Fibroblast of gingiva (primary cell): ENCODE data around the gene DHRS4.
"Not testable (repeated sequence)": the region's sequence is repeated elsewhere in the genome, so short reads cannot be mapped to it uniquely, and the experiment has no call there.

Source experiments
- DNase-seq: peaks from one replicate; pipeline ENCODE4 v3.0.0-alpha.2; 2011; ENCODE audit warnings: low read depth

DHRS4 gene

GRCh38 chr14:23941230-23941629 lies 12.3 kb upstream of the DHRS4 start:
- no peak for DNase-seq

- no peak for DNase-seq
Observed at GRCh38 chr14:23941669-23942068, 11.9 kb upstream of the DHRS4 start.

DNA sequence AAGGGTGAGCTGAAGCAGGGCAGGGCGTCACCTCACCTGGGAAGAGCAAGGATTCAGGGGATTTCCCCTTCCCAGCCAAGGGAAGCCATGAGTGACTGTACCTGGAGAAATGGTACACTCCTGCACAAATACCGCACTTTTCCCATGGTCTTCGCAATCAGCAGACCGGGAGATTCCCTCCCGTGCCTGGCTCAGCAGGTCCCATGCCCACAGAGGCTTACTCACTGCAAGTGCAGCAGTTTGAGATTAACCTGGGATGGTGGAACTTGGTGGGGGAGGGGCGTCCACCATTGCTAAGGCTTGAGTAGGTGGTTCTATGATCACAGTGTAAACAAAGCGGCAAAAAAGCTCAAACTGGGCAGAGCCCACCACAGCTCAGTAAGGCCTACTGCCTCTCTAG lies 11.0 kb upstream of the DHRS4 start:
- no peak for DNase-seq

DNA sequence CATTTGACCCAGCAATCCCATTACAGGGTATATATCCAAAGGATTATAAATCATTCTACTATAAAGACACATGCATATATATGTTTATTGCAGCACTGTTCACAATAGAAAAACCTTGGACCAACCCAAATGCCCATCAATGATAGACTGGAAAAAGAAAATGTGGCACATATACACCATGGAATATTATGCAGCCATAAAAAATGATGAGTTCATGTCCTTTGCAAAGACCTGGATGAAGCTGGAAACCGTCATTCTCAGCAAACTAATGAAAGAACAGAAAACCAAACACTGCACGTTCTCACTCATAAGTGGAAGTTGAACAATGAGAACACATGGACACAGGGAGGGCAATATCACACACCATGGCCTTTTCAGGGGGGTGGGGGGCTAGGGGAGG lies 4.5 kb upstream of the DHRS4 start:
- not testable (repeated sequence) for DNase-seq

GRCh38 chr14:23950411-23951135 lies 3.0 kb upstream of the DHRS4 start:
- no peak for DNase-seq

DNA sequence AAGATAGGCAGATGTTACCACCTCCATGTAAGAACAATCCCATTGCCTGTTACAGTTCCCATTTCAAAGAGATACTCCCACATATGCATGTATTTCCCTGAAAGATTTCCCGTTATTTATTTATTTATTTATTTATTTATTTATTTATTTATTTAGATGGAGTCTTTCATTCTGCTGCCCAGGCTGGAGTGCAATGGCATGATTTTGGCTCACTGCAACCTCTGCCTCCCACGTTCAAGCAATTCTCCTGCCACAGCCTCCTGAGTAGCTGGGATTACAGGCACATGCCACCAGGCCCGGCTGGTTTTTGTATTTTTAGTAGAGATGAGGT lies 2.5 kb upstream of the DHRS4 start:
- not testable (repeated sequence) for DNase-seq

- no peak for DNase-seq
Observed at GRCh38 chr14:23951590-23952201, 1.9 kb upstream of the DHRS4 start.

GRCh38 chr14:23953116-23953463 lies 480 bp upstream of the DHRS4 start:
- DNase-seq: not testable (repeated sequence)

- DNase-seq: not testable (repeated sequence)
Observed at GRCh38 chr14:23954279-23954614, 677 bp downstream of the DHRS4 start.

DNA sequence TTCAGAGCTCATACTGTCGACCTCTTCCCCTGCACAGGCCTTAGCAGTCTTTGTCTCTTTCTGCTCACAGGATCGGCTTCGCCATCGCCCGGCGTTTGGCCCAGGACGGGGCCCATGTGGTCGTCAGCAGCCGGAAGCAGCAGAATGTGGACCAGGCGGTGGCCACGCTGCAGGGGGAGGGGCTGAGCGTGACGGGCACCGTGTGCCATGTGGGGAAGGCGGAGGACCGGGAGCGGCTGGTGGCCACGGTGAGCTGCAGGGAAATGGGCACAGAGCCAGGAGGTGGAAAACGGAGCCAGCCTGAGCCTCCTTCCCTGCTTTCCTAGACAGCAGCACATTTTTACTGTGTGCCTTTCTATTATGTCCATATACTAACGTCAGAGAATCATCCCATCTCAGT lies 1.4 kb downstream of the DHRS4 start:
- DNase-seq: peak; percentile 30

DNA sequence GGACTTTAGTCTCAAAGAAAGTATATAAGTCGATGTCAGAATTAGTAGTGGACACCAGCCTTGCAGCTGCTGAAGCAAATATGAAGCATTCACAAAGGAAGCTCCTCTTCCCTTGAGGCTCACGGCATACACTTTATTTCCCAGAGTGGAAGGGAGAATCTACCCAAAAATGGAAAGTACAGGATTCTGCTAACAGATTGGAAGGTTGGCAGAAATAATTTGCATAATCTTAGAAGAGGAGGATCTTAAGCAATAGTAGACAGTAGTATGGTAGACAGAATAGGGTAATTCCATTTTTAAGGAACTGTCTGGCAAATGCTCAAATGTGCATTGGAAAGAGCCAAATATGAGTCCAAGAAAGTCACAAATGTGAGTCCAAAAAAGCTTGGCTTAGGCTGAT lies 2.2 kb downstream of the DHRS4 start:
- not testable (repeated sequence) for DNase-seq

DNA sequence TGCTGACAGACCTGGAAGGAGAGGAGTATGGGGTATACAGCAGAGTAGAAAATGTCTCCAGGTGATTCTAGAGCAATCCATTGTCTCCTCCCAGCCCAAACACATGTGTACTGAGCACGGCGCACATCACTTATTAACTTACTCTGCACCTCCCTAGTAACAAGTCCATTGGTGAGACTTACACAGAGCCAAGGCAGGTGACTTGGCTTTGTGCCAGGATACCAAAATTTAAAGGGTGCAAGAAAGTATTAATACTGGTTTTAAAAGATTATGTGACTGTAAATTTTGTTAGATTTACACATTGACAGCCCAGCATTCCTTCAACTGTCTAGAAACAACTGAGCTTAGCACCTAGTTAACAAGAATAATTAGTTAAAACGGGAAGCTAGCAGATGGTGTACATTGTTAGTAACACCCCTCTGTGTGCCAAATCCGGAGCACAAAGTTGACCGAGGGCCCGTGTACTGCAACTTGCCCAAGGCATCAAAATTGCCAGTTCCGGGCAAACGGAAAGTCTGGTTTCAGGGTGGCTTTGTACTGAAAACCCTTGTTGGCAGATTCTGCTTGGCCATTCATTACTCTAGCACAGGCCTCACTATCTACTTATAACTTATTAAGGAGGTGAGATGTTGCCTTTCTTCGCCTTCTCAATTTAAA lies 4.5 kb downstream of the DHRS4 start:
- not testable (repeated sequence) for DNase-seq

- not testable (repeated sequence) for DNase-seq
Observed at GRCh38 chr14:23960899-23961298, 7.3 kb downstream of the DHRS4 start.

DNA sequence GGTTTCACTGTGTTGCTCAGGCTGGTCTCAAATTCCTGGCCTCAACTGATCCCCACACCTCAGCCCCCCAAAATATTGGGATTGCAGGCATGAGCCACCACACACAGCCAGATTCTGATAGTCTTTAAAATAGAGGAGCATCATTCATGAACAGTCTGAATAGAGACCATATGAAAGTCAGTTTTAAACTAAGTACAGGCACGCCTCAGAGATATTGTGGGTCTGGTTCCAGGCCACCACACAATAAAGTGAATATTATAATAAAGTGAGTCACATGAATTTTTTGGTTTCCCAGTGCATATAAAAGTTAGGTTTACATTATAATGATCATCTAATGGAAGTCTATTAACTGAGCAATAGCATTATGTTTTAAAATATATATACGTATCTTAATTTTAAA lies 8.1 kb downstream of the DHRS4 start:
- not testable (repeated sequence) for DNase-seq

DNA sequence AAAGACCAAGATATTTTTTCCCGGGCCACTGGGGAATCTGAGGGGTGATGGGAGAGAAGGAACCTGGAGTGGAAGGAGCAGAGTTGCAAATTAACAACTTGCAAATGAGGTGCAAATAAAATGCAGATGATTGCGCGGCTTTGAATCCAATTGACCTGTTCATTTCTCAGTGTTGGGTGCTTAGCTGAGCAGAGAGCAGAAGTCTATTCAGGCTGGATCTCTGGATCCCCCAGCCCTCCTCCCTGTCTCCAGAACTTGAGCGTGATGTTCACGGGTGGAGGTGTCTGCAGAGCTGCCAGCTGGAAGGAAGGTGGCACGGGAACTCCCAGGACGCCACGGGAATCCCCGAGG lies 15.5 kb downstream of the DHRS4 start:
- not testable (repeated sequence) for DNase-seq

DNA sequence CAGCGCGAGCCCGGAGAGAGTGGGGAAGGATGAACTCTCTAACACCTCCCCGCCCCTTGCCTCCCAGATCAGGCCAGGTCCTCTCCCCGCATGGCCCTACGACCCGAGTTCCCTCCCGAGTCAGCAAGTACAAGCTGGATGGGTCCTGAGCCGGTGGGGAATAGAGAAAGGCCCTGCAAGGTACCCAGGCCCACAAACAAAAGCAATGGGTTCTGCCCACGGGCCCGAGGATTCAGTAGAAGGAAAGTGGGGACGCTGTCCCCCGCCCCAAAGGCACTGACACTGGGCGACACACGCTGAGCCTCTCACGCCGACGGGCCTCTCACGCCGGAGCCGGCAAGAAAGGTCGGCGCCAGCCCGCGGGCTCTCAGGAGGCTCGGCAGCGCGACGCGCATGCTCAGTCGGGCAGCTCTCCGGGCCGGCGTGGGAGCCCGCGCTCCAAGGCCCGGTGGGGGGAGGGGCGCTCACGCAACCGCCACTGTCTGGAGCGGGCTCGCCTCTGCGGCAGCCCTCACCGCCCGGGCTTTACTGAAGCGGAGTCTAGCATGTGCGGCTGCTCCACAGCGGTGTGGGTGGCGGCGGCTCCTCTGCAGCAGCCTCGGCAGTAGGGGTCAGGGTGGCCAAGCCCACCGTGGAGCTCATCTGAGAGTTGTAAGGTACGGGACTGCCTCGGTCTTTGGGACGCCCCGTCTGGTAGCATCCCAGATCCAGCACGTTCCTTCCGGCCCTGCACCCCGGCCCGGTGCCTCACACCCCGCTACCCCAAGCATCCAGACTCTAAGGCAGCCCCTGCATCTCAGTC lies 16.1 kb downstream of the DHRS4 start:
- DNase-seq: not testable (repeated sequence)

GRCh38 chr14:23970283-23970659 lies 16.7 kb downstream of the DHRS4 start:
- DNase-seq: not testable (repeated sequence)

- DNase-seq: not testable (repeated sequence)
Observed at GRCh38 chr14:23973178-23973577, 19.6 kb downstream of the DHRS4 start.

DNA sequence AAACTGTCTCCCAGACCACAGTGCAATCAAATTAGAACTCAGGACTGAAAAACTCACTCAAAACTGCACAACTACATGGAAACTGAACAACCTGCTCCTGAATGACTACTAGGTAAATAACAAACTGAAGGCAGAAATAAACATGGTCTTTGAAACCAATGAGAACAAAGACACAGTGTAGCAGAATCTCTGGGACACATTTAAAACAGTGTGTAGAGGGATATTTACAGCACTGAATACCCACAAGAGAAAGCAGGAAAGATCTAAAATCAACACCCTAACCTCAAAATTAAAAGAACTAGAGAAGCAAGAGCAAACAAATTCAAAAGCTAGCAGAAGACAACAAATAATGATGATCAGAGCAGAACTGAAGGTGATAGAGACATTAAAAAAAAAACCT lies 20.5 kb downstream of the DHRS4 start:
- not testable (repeated sequence) for DNase-seq

DNA sequence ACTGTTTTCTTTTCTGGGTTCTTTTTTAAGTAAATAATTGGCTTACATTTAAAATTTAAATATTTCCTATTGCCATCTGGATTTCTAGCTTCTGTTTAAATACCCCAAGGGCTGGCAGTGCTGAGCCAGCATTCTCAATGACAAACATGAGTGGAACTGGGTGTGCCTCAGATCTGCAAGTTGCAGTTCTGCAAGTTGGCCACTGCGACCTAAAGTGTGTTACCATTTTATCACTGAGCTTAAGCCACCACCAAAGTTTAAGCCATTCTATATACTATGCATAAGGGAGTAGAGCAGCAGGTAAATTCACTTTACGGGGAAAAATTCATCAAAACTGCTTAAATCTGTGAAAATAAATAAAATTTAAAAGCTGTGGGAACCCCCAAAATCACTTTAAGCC lies 23.6 kb downstream of the DHRS4 start:
- DNase-seq: not testable (repeated sequence)

DNA sequence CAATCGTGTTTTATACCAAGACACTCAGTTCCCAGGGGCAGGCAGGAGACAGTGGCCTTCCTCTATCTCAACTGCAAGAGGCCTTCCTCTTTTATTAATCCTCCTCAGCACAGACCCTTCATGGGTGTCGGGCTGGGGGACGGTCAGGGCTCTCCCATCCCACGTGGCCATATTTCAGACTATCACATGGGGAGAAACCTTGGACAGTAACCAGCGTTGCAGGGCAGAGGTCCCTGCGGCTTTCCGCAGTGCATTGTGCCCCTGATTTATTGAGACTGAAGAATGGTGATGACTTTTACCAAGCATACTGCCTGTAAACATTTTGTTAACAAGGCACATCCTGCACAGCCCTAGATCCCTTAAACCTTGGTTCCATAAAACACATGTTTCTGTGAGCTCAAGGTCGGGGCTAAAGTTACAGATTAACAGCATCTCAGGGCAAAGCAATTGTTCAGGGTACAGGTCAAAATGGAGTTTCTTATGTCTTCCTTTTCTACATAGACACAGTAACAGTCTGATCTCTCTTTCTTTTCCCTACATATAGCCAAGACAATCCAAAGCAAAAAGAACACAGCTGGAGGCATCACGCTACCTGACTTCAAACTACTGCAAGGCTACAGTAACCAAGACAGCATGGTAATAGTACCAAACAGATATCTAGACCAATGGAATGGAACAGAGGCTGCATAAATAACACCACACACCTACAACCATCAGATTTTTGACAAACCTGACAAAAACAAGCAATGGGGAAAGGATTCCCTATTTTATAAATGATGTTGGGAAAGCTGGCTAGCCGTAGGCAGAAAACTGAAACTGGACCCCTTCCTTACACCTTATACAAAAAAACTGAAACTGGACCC lies 28.6 kb downstream of the DHRS4 start:
- not testable (repeated sequence) for DNase-seq
